Cardiac muscle cell (in vitro differentiated cells and primary cell): Measurements from ENCODE around the gene KCNN4. TPM values are rescaled to one million over a fixed set of nuclear protein-coding genes. Genes with fewer than 3 reads are reported as not detected.

Experiments
- DNase-seq, 2 donors: peaks; one replicate each; pipeline versions ENCODE4 v3.0.0 to v3.0.0-alpha.2; 2010 to 2017; ENCODE audit warnings: low read depth in 1 of 2, low spot score in 1 of 2
- H3K27ac ChIP-seq: fragments of 200-600 bp; sonication (generic); 2 replicates; pipeline ENCODE4 v1.5.1; 2016
- H3K27me3 ChIP-seq: fragments of 200-600 bp; sonication (generic); 2 replicates; pipeline ENCODE4 v1.6.0; 2016; ENCODE audit warnings: control low read depth
- H3K36me3 ChIP-seq: fragments of 200-600 bp; sonication (generic); 2 replicates; pipeline ENCODE4 v1.5.1; 2016; ENCODE audit warnings: control low read depth
- H3K4me1 ChIP-seq: fragments of 200-600 bp; sonication (generic); 2 replicates; pipeline ENCODE4 v1.8.1; 2017; ENCODE audit warnings: low read depth, mild to moderate bottlenecking, mixed run types
- H3K4me3 ChIP-seq: fragments of 200-600 bp; sonication (generic); 2 replicates; pipeline ENCODE4 v1.5.1; 2016; ENCODE audit warnings: mild to moderate bottlenecking
- H3K9me3 ChIP-seq: fragments of 200-600 bp; sonication (generic); 2 replicates; pipeline ENCODE4 v1.5.1; 2017; ENCODE audit warnings: low read depth, mild to moderate bottlenecking, control low read depth
- polyA plus RNA-seq: library from polyadenylated mRNA; unstranded; fragments of >200 nt; fragmentation: Nextera tagmentation; extraction: Ambion mirVana; gene quantifications from 2 replicates; pipeline ENCODE4 v1.2.1, GENCODE V29; 2016
- total RNA-seq: library from RNA; depleted of rRNA; stranded (reverse); fragments of >200 nt; gene quantifications from 2 replicates; pipeline ENCODE4 v1.2.3, GENCODE V29; 2016
- TF ChIP-seq, protein P1 (sequence below): IDR thresholded peaks from 2 replicates; pipeline ENCODE4 v1.5.1; 2012; ENCODE audit warnings: low read depth, mild to moderate bottlenecking, low read length

Gene KCNN4
- total and polyA plus RNA-seq, 2 experiments from 2014 or later: 1.5 TPM; not detected in 1

DNA sequence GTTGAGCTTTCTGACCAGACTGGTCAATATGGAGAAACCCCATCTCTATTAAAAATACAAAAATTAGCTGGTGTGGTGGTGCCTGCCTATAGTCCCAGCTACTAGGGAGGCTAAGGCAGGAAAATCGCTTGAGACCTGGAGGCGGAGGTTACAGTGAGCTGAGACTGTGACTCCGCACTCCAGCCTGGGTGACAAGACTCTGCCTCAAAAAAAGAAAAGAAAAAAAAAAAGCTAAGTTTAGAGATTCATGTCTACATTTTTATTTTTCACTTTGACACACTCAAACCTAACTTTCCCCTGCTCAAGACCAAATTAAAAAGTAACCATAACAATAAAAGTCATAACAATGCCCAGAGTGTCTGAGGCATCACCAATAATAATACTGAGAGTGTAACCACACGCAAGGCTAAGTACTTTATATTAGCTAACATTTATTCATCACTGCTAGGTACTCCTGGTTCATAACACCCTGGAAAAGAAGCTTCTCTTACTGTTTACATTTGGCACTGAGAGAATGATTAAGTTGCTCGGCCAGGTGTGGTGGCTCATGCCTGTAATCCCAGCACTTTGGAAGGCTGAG lies 59.2 kb downstream of the KCNN4 start:
- Histone ChIP-seq H3K27me3 (no peaks in the 10 kb centered on the region), H3K4me1 (no peaks in the 10 kb centered on the region), H3K36me3 (no peaks in the 10 kb centered on the region), H3K9me3 (no peaks in the 10 kb centered on the region), H3K27ac (no peak overlapping the region), H3K4me3 (no peak overlapping the region)
- TF ChIP-seq, protein P1, sequence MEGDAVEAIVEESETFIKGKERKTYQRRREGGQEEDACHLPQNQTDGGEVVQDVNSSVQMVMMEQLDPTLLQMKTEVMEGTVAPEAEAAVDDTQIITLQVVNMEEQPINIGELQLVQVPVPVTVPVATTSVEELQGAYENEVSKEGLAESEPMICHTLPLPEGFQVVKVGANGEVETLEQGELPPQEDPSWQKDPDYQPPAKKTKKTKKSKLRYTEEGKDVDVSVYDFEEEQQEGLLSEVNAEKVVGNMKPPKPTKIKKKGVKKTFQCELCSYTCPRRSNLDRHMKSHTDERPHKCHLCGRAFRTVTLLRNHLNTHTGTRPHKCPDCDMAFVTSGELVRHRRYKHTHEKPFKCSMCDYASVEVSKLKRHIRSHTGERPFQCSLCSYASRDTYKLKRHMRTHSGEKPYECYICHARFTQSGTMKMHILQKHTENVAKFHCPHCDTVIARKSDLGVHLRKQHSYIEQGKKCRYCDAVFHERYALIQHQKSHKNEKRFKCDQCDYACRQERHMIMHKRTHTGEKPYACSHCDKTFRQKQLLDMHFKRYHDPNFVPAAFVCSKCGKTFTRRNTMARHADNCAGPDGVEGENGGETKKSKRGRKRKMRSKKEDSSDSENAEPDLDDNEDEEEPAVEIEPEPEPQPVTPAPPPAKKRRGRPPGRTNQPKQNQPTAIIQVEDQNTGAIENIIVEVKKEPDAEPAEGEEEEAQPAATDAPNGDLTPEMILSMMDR: no peak
- DNase-seq: no peak

DNA sequence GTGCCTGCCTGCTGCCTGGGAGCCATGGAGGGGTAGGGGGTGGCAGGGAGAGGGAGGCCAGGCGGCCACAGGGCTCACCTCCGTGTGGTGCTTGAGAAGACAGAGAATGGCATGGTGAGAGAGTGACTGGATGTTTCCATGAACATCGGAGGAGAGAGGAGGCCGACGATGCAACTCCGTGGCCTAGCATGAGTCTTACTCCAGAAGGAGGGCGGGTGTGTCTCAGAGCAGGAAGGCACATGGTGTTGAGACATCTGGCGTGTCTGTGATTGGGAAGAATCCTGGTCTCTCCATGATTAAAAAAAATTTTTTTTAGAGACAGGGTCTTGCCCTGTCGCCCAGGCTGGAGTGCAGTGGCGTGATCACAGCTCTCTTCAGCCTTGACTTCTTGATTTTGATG lies 59.8 kb downstream of the KCNN4 start:
- Histone ChIP-seq H3K36me3 (no peaks in the 10 kb centered on the region), H3K27me3 (no peaks in the 10 kb centered on the region), H3K4me1 (no peaks in the 10 kb centered on the region), H3K27ac (no peak overlapping the region), H3K4me3 (no peak overlapping the region), H3K9me3 (no peaks in the 10 kb centered on the region)
- TF ChIP-seq, protein P1: no peak
- no peak for DNase-seq

DNA sequence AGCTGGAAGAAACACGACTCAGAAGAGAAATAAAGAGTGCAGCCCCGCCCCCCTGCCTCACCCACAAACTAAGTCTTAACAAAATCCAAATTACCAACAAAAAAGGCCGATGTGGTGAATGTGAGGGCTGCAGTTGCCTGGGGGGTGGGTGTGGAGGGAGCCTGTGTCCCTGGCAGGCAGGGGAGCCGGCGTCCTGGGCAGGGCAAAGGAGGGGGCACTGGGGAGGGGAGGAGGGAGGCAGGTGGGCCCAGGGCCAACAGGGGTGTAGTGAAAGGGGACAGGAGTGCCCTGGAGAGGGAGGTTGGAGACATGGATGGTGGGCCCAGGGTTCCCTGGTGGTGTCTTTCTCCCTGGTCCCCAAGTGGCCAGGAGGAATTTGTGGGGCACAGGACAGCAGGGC lies 60.9 kb downstream of the KCNN4 start:
- no peak overlapping the region for H3K4me3 ChIP-seq
- H3K27ac ChIP-seq: no peak overlapping the region
- H3K27me3 ChIP-seq: no peaks in the 10 kb centered on the region
- TF ChIP-seq, protein P1: no peak
- H3K36me3 ChIP-seq: no peaks in the 10 kb centered on the region
- no peaks in the 10 kb centered on the region for H3K4me1 ChIP-seq
- H3K9me3 ChIP-seq: no peaks in the 10 kb centered on the region
- DNase-seq: no peak

- no peak for DNase-seq
- Histone ChIP-seq H3K36me3 (no peaks in the 10 kb centered on the region), H3K4me1 (no peaks in the 10 kb centered on the region), H3K9me3 (no peaks in the 10 kb centered on the region), H3K4me3 (no peak overlapping the region), H3K27me3 (no peaks in the 10 kb centered on the region), H3K27ac (no peak overlapping the region)
- TF ChIP-seq, protein P1: no peak
Observed at GRCh38 chr19:43719378-43719868, 61.4 kb downstream of the KCNN4 start.

DNA sequence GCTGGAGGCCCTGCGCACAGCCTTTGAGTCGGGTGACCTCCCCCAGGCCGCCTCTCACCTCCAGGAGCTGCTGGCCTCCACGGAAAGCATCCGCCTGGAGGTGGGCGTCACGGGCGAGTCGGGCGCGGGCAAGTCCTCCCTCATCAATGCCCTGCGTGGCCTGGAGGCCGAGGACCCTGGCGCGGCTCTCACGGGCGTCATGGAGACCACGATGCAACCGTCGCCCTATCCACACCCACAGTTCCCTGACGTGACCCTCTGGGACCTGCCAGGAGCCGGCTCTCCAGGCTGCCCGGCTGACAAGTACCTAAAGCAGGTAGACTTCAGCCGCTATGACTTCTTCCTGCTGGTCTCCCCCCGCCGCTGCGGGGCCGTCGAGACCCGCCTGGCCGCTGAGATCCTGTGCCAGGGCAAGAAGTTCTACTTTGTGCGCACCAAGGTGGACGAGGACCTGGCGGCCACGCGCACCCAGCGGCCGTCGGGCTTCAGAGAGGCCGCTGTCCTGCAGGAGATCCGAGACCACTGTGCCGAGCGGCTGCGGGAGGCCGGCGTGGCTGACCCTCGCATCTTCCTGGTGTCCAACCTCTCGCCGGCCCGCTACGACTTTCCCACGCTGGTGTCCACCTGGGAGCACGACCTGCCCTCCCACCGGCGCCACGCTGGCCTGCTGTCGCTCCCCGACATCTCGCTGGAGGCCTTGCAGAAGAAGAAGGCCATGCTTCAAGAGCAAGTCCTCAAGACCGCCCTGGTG lies 62.0 kb downstream of the KCNN4 start:
- DNase-seq: no peak
- TF ChIP-seq, protein P1: no peak
- H3K4me1 ChIP-seq: no peaks in the 10 kb centered on the region
- H3K4me3 ChIP-seq: no peak overlapping the region
- no peaks in the 10 kb centered on the region for H3K9me3 ChIP-seq
- no peaks in the 10 kb centered on the region for H3K36me3 ChIP-seq
- H3K27ac ChIP-seq: no peak overlapping the region
- no peaks in the 10 kb centered on the region for H3K27me3 ChIP-seq

Other genes starting within 250 kb of the KCNN4 start
- gene ZNF575, start 247.8 kb downstream of the KCNN4 start, total RNA-seq: 1.8 TPM in 1 of 2 replicates, not detected in the other
- 0.72 and 3.3 TPM in 2 replicates for gene ZNF575, start 247.8 kb downstream of the KCNN4 start, polyA plus RNA-seq
- 82.5 and 85.3 TPM in 2 replicates for gene XRCC1, start 205.4 kb downstream of the KCNN4 start, total RNA-seq
- gene XRCC1, start 205.4 kb downstream of the KCNN4 start, polyA plus RNA-seq: 52.0 and 52.7 TPM in 2 replicates
- 9.2 and 12.1 TPM in 2 replicates for gene PINLYP, start 205.2 kb downstream of the KCNN4 start, total RNA-seq
- 8.7 and 12.8 TPM in 2 replicates for gene PINLYP, start 205.2 kb downstream of the KCNN4 start, polyA plus RNA-seq
- 39.0 and 49.6 TPM in 2 replicates for gene IRGQ, start 184.8 kb downstream of the KCNN4 start, total RNA-seq
- 21.1 and 22.4 TPM in 2 replicates for gene IRGQ, start 184.8 kb downstream of the KCNN4 start, polyA plus RNA-seq
- 12.5 and 12.6 TPM in 2 replicates for gene ZNF576, start 184.4 kb downstream of the KCNN4 start, total RNA-seq
- gene ZNF576, start 184.4 kb downstream of the KCNN4 start, polyA plus RNA-seq: 13.1 and 14.6 TPM in 2 replicates
- gene SRRM5, start 168.9 kb downstream of the KCNN4 start, total RNA-seq: 0.18 and 0.30 TPM in 2 replicates
- gene SRRM5, start 168.9 kb downstream of the KCNN4 start, polyA plus RNA-seq: 0.50 TPM in 1 of 2 replicates, not detected in the other
- gene ZNF428, start 161.3 kb downstream of the KCNN4 start, total RNA-seq: 87.2 and 135 TPM in 2 replicates
- 134 and 207 TPM in 2 replicates for gene ZNF428, start 161.3 kb downstream of the KCNN4 start, polyA plus RNA-seq
- gene CADM4, start 141.1 kb downstream of the KCNN4 start, total RNA-seq: 40.5 and 59.6 TPM in 2 replicates
- gene CADM4, start 141.1 kb downstream of the KCNN4 start, polyA plus RNA-seq: 12.3 and 13.3 TPM in 2 replicates
- 2.0 and 7.5 TPM in 2 replicates for gene PLAUR, start 110.8 kb downstream of the KCNN4 start, total RNA-seq
- 3.8 TPM in 2 replicates for gene PLAUR, start 110.8 kb downstream of the KCNN4 start, polyA plus RNA-seq
- gene IRGC, start 64.9 kb downstream of the KCNN4 start, total RNA-seq: not detected in 2 replicates
- not detected in 2 replicates for gene IRGC, start 64.9 kb downstream of the KCNN4 start, polyA plus RNA-seq
- 41.2 and 54.1 TPM in 2 replicates for gene SMG9, start 26.0 kb downstream of the KCNN4 start, total RNA-seq
- 59.5 and 72.3 TPM in 2 replicates for gene SMG9, start 26.0 kb downstream of the KCNN4 start, polyA plus RNA-seq
- 0.11 TPM in 1 of 2 replicates, not detected in the other for gene LYPD5, start 21.5 kb upstream of the KCNN4 start, total RNA-seq
- gene LYPD5, start 21.5 kb upstream of the KCNN4 start, polyA plus RNA-seq: 0.56 TPM in 1 of 2 replicates, not detected in the other
- gene ZNF283, start 46.3 kb upstream of the KCNN4 start, total RNA-seq: 26.8 and 33.7 TPM in 2 replicates
- 9.8 and 22.4 TPM in 2 replicates for gene ZNF283, start 46.3 kb upstream of the KCNN4 start, polyA plus RNA-seq
- gene ZNF404, start 103.0 kb upstream of the KCNN4 start, total RNA-seq: 2.5 and 4.4 TPM in 2 replicates
- 9.8 and 11.4 TPM in 2 replicates for gene ZNF404, start 103.0 kb upstream of the KCNN4 start, polyA plus RNA-seq
- gene ZNF45, start 154.3 kb upstream of the KCNN4 start, total RNA-seq: 13.4 and 14.3 TPM in 2 replicates
- 7.9 and 10.1 TPM in 2 replicates for gene ZNF45, start 154.3 kb upstream of the KCNN4 start, polyA plus RNA-seq
- gene ZNF221, start 170.3 kb upstream of the KCNN4 start, total RNA-seq: 3.8 and 9.3 TPM in 2 replicates
- 0.54 and 3.7 TPM in 2 replicates for gene ZNF221, start 170.3 kb upstream of the KCNN4 start, polyA plus RNA-seq
- gene ZNF155, start 203.2 kb upstream of the KCNN4 start, total RNA-seq: 9.3 and 13.9 TPM in 2 replicates
- 9.0 and 16.7 TPM in 2 replicates for gene ZNF155, start 203.2 kb upstream of the KCNN4 start, polyA plus RNA-seq
- 4.3 and 6.0 TPM in 2 replicates for gene ZNF230, start 222.0 kb upstream of the KCNN4 start, total RNA-seq
- 3.1 and 4.7 TPM in 2 replicates for gene ZNF230, start 222.0 kb upstream of the KCNN4 start, polyA plus RNA-seq
- gene ZNF222, start 244.4 kb upstream of the KCNN4 start, total RNA-seq: 5.1 and 11.6 TPM in 2 replicates
- 3.2 and 5.1 TPM in 2 replicates for gene ZNF222, start 244.4 kb upstream of the KCNN4 start, polyA plus RNA-seq